ENCODE results near the gene ALX4. TPM values are rescaled to one million over a fixed set of nuclear protein-coding genes. Genes with fewer than 3 reads are reported as not detected.

ALX4 gene
- polyA plus RNA-seq, 4 donors = 0.04 TPM; not detected in 3

- Histone ChIP-seq H3K4me1 (ENCODE audit: control insufficient read depth in 3 of 3, insufficient read depth in 2 of 3, low read depth in 1 of 3, low read length in 2 of 3) (no peaks in the 10 kb centered on the region), H3K9me3 (ENCODE audit: control insufficient read depth in 2 of 2, insufficient read depth in 1 of 2, low read depth in 1 of 2, low read length in 1 of 2) (no peaks in the 10 kb centered on the region), H3K27ac (ENCODE audit: low read depth in 1 of 3, low read length in 2 of 3) (no peak overlapping the region), H3K27me3 (ENCODE audit: control insufficient read depth in 3 of 3, insufficient read depth in 3 of 3, low read length in 3 of 3) (no peaks in the 10 kb centered on the region), H3K36me3 (ENCODE audit: control insufficient read depth in 3 of 3, insufficient read depth in 2 of 3, low read depth in 1 of 3, low read length in 3 of 3) (peaks cover 3 to 11% (median 7%) of the 10 kb centered on the region in 3 donors), H3K4me3 (ENCODE audit: low read depth in 1 of 3, low read length in 3 of 3) (no peak overlapping the region)
- FAIRE-seq (no peak), DNase-seq (no peak)
- WGBS, 3 donors = 87 to 93% (median 92%) methylated on average over 1 of the region's 1 CpG
These were observed 72.8 kb downstream of the ALX4 start for GRCh38 chr11:44237156-44237555.

- FAIRE-seq (no peak), DNase-seq (no peak)
- Histone ChIP-seq H3K4me1 (ENCODE audit: control insufficient read depth in 3 of 3, insufficient read depth in 2 of 3, low read depth in 1 of 3, low read length in 2 of 3) (no peaks in the 10 kb centered on the region), H3K9me3 (ENCODE audit: control insufficient read depth in 2 of 2, insufficient read depth in 1 of 2, low read depth in 1 of 2, low read length in 1 of 2) (no peaks in the 10 kb centered on the region), H3K4me3 (ENCODE audit: low read depth in 1 of 3, low read length in 3 of 3) (no peak overlapping the region), H3K27ac (ENCODE audit: low read depth in 1 of 3, low read length in 2 of 3) (no peak overlapping the region), H3K27me3 (ENCODE audit: control insufficient read depth in 3 of 3, insufficient read depth in 3 of 3, low read length in 3 of 3) (no peaks in the 10 kb centered on the region), H3K36me3 (ENCODE audit: control insufficient read depth in 3 of 3, insufficient read depth in 2 of 3, low read depth in 1 of 3, low read length in 3 of 3) (peaks cover under 1 to 9% (median 7%) of the 10 kb centered on the region in 3 donors)
- 96 to 100% (median 96%) methylated on average over 2 of the region's 2 CpGs for WGBS, 3 donors
These were observed 73.6 kb downstream of the ALX4 start for GRCh38 chr11:44236296-44236695.

- Histone ChIP-seq H3K27ac (ENCODE audit: low read depth in 1 of 3, low read length in 2 of 3) (no peak overlapping the region), H3K9me3 (ENCODE audit: control insufficient read depth in 2 of 2, insufficient read depth in 1 of 2, low read depth in 1 of 2, low read length in 1 of 2) (no peaks in the 10 kb centered on the region), H3K4me1 (ENCODE audit: control insufficient read depth in 3 of 3, insufficient read depth in 2 of 3, low read depth in 1 of 3, low read length in 2 of 3) (no peaks in the 10 kb centered on the region), H3K27me3 (ENCODE audit: control insufficient read depth in 3 of 3, insufficient read depth in 3 of 3, low read length in 3 of 3) (no peaks in the 10 kb centered on the region), H3K4me3 (ENCODE audit: low read depth in 1 of 3, low read length in 3 of 3) (no peak overlapping the region), H3K36me3 (ENCODE audit: control insufficient read depth in 3 of 3, insufficient read depth in 2 of 3, low read depth in 1 of 3, low read length in 3 of 3) (peaks cover 0 to 9% (median 7%) of the 10 kb centered on the region in 3 donors)
- FAIRE-seq = no peak
- DNase-seq = no peak
- WGBS, 3 donors = 87 to 97% (median 93%) methylated on average over 8 of the region's 8 CpGs
These were observed 74.2 kb downstream of the ALX4 start for GRCh38 chr11:44235765-44236201.

- H3K4me3 ChIP-seq (ENCODE audit: low read depth in 1 of 3, low read length in 3 of 3) = no peak overlapping the region
- 93 to 100% (median 94%) methylated on average over 3 of the region's 3 CpGs for WGBS, 3 donors
- H3K36me3 ChIP-seq (ENCODE audit: control insufficient read depth in 3 of 3, insufficient read depth in 2 of 3, low read depth in 1 of 3, low read length in 3 of 3) = peaks cover 0 to 5% (median 0%) of the 10 kb centered on the region in 3 donors
- H3K27ac ChIP-seq (ENCODE audit: low read depth in 1 of 3, low read length in 2 of 3) = no peak overlapping the region
- no peaks in the 10 kb centered on the region for H3K4me1 ChIP-seq (ENCODE audit: control insufficient read depth in 3 of 3, insufficient read depth in 2 of 3, low read depth in 1 of 3, low read length in 2 of 3)
- no peak for DNase-seq
- H3K9me3 ChIP-seq (ENCODE audit: control insufficient read depth in 2 of 2, insufficient read depth in 1 of 2, low read depth in 1 of 2, low read length in 1 of 2) = no peaks in the 10 kb centered on the region
- H3K27me3 ChIP-seq (ENCODE audit: control insufficient read depth in 3 of 3, insufficient read depth in 3 of 3, low read length in 3 of 3) = no peaks in the 10 kb centered on the region
- no peak for FAIRE-seq
These were observed 80.3 kb downstream of the ALX4 start for GRCh38 chr11:44229624-44230023.

- Histone ChIP-seq H3K27ac (ENCODE audit: low read depth in 1 of 3, low read length in 2 of 3) (no peak overlapping the region), H3K4me3 (ENCODE audit: low read depth in 1 of 3, low read length in 3 of 3) (no peak overlapping the region), H3K4me1 (ENCODE audit: control insufficient read depth in 3 of 3, insufficient read depth in 2 of 3, low read depth in 1 of 3, low read length in 2 of 3) (no peaks in the 10 kb centered on the region), H3K36me3 (ENCODE audit: control insufficient read depth in 3 of 3, insufficient read depth in 2 of 3, low read depth in 1 of 3, low read length in 3 of 3) (peaks cover 0 to 5% (median 0%) of the 10 kb centered on the region in 3 donors), H3K9me3 (ENCODE audit: control insufficient read depth in 2 of 2, insufficient read depth in 1 of 2, low read depth in 1 of 2, low read length in 1 of 2) (no peaks in the 10 kb centered on the region), H3K27me3 (ENCODE audit: control insufficient read depth in 3 of 3, insufficient read depth in 3 of 3, low read length in 3 of 3) (no peaks in the 10 kb centered on the region)
- WGBS, 3 donors = 92 to 96% (median 95%) methylated on average over 4 of the region's 4 CpGs
- FAIRE-seq (no peak), DNase-seq (no peak)
These were observed 80.8 kb downstream of the ALX4 start for GRCh38 chr11:44229098-44229497.

- DNase-seq = no peak
- Histone ChIP-seq H3K4me1 (ENCODE audit: control insufficient read depth in 3 of 3, insufficient read depth in 2 of 3, low read depth in 1 of 3, low read length in 2 of 3) (no peaks in the 10 kb centered on the region), H3K36me3 (ENCODE audit: control insufficient read depth in 3 of 3, insufficient read depth in 2 of 3, low read depth in 1 of 3, low read length in 3 of 3) (peaks cover 0 to 5% (median 0%) of the 10 kb centered on the region in 3 donors), H3K9me3 (ENCODE audit: control insufficient read depth in 2 of 2, insufficient read depth in 1 of 2, low read depth in 1 of 2, low read length in 1 of 2) (no peaks in the 10 kb centered on the region), H3K27me3 (ENCODE audit: control insufficient read depth in 3 of 3, insufficient read depth in 3 of 3, low read length in 3 of 3) (no peaks in the 10 kb centered on the region), H3K4me3 (ENCODE audit: low read depth in 1 of 3, low read length in 3 of 3) (no peak overlapping the region), H3K27ac (ENCODE audit: low read depth in 1 of 3, low read length in 2 of 3) (no peak overlapping the region)
- no peak for FAIRE-seq
- 92 to 94% (median 93%) methylated on average over 6 of the region's 6 CpGs for WGBS, 3 donors
These were observed 81.6 kb downstream of the ALX4 start for GRCh38 chr11:44228379-44228778.

- FAIRE-seq (no peak), DNase-seq (no peak)
- WGBS, 3 donors = 52 to 78% (median 77%) methylated on average over 4 of the region's 4 CpGs
- Histone ChIP-seq H3K27me3 (ENCODE audit: control insufficient read depth in 3 of 3, insufficient read depth in 3 of 3, low read length in 3 of 3) (no peaks in the 10 kb centered on the region), H3K36me3 (ENCODE audit: control insufficient read depth in 3 of 3, insufficient read depth in 2 of 3, low read depth in 1 of 3, low read length in 3 of 3) (peaks cover 0 to 3% (median 0%) of the 10 kb centered on the region in 3 donors), H3K4me1 (ENCODE audit: control insufficient read depth in 3 of 3, insufficient read depth in 2 of 3, low read depth in 1 of 3, low read length in 2 of 3) (no peaks in the 10 kb centered on the region), H3K4me3 (ENCODE audit: low read depth in 1 of 3, low read length in 3 of 3) (no peak overlapping the region), H3K9me3 (ENCODE audit: control insufficient read depth in 2 of 2, insufficient read depth in 1 of 2, low read depth in 1 of 2, low read length in 1 of 2) (no peaks in the 10 kb centered on the region), H3K27ac (ENCODE audit: low read depth in 1 of 3, low read length in 2 of 3) (no peak overlapping the region)
These were observed 83.0 kb downstream of the ALX4 start for GRCh38 chr11:44226945-44227344.

GRCh38 chr11:44226490-44226889 lies 83.4 kb downstream of the ALX4 start:
- Histone ChIP-seq H3K27me3 (ENCODE audit: control insufficient read depth in 3 of 3, insufficient read depth in 3 of 3, low read length in 3 of 3) (no peaks in the 10 kb centered on the region), H3K36me3 (ENCODE audit: control insufficient read depth in 3 of 3, insufficient read depth in 2 of 3, low read depth in 1 of 3, low read length in 3 of 3) (peaks cover 0 to 3% (median 0%) of the 10 kb centered on the region in 3 donors), H3K4me1 (ENCODE audit: control insufficient read depth in 3 of 3, insufficient read depth in 2 of 3, low read depth in 1 of 3, low read length in 2 of 3) (no peaks in the 10 kb centered on the region), H3K9me3 (ENCODE audit: control insufficient read depth in 2 of 2, insufficient read depth in 1 of 2, low read depth in 1 of 2, low read length in 1 of 2) (no peaks in the 10 kb centered on the region), H3K27ac (ENCODE audit: low read depth in 1 of 3, low read length in 2 of 3) (no peak overlapping the region), H3K4me3 (ENCODE audit: low read depth in 1 of 3, low read length in 3 of 3) (no peak overlapping the region)
- DNase-seq (no peak), FAIRE-seq (no peak)
- WGBS, 3 donors = 82 to 98% (median 89%) methylated on average over 2 of the region's 2 CpGs

- FAIRE-seq = no peak
These were observed 85.0 kb downstream of the ALX4 start for GRCh38 chr11:44224867-44225501.

More at GRCh38 chr11:44224867-44225501, 85.0 kb downstream of the ALX4 start:
- H3K4me1 ChIP-seq (ENCODE audit: control insufficient read depth in 3 of 3, insufficient read depth in 2 of 3, low read depth in 1 of 3, low read length in 2 of 3) = no peaks in the 10 kb centered on the region
- peaks cover 0 to 5% (median 0%) of the 10 kb centered on the region in 3 donors for H3K36me3 ChIP-seq (ENCODE audit: control insufficient read depth in 3 of 3, insufficient read depth in 2 of 3, low read depth in 1 of 3, low read length in 3 of 3)
- no peaks in the 10 kb centered on the region for H3K27me3 ChIP-seq (ENCODE audit: control insufficient read depth in 3 of 3, insufficient read depth in 3 of 3, low read length in 3 of 3)
- H3K27ac ChIP-seq (ENCODE audit: low read depth in 1 of 3, low read length in 2 of 3) = no peak overlapping the region
- 84 to 96% (median 89%) methylated on average over 3 of the region's 3 CpGs for WGBS, 3 donors
- H3K9me3 ChIP-seq (ENCODE audit: control insufficient read depth in 2 of 2, insufficient read depth in 1 of 2, low read depth in 1 of 2, low read length in 1 of 2) = no peaks in the 10 kb centered on the region
- H3K4me3 ChIP-seq (ENCODE audit: low read depth in 1 of 3, low read length in 3 of 3) = no peak overlapping the region
- DNase-seq = no peak
